C4-2B (cell line): ENCODE results near the gene SYVN1.
"Not testable (repeated sequence)": the region's sequence is repeated elsewhere in the genome, so short reads cannot be mapped to it uniquely, and the experiment has no call there.

Source experiments
- H3K27ac ChIP-seq: fragments of 450-650 bp; 2 replicates; pipeline ENCODE4 v1.5.1; 2017
- ZFX ChIP-seq: fragments of 450-650 bp; IDR thresholded peaks from 2 replicates; pipeline ENCODE4 v1.6.1; 2017
- TF ChIP-seq, protein P1 (sequence below): fragments of 450-650 bp; conservative IDR thresholded peaks from 2 replicates; pipeline ENCODE4 v1.5.1; 2017; ENCODE audit warnings: mild to moderate bottlenecking

SYVN1 gene

DNA sequence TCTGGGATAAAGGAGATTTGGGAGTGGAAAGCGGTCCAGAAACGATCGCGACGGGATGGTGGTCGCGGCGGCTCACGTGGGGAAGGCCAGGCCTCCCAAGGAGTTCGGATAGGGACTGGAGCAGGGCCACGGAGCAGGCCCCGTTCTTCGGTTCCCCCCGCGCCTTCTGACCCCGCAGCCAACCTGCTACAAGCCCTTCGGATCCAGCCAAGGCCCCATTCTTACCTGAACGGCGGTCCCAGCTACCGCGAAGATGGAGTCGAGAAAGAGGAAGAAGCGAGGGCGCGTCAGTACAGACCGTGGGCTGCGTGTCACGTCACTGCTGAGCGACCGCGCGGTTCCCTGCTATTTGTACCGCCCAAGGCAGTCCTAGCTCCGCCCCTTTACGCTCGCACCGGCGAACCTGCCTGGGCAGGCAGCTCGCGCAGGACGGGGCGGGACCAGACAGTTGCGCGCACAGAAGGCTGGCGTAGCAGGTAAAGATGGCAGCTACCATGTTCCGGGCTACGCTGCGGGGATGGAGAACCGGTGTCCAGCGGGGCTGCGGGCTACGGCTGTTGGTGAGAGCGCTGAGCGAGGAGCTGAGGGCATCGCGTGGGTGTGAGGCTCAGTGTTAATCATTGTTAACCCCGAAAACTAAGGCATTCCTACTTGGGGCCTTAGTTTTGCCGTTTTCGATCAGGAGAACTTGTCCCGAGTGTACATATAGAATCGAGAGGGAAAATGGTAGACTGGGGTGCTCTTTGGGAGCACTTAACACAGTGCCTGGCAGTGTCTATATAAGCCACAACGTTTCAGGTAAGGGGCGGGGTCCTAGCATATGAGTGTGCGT is 12.2 kb downstream of the SYVN1 start, which contains the start of the genes FAU and MRPL49:
FAU (minus strand) TSS at position 270 of the 832 bp plus-strand sequence. CDS start 321 bp downstream, outside the sequence.
MRPL49 (plus strand) TSS at position 457 of the 832 bp plus-strand sequence; CDS start at position 483, 26 bp downstream.
- H3K27ac ChIP-seq, result peak within 1 kb of the TSS; percentile 83
- TF ChIP-seq, protein P1, sequence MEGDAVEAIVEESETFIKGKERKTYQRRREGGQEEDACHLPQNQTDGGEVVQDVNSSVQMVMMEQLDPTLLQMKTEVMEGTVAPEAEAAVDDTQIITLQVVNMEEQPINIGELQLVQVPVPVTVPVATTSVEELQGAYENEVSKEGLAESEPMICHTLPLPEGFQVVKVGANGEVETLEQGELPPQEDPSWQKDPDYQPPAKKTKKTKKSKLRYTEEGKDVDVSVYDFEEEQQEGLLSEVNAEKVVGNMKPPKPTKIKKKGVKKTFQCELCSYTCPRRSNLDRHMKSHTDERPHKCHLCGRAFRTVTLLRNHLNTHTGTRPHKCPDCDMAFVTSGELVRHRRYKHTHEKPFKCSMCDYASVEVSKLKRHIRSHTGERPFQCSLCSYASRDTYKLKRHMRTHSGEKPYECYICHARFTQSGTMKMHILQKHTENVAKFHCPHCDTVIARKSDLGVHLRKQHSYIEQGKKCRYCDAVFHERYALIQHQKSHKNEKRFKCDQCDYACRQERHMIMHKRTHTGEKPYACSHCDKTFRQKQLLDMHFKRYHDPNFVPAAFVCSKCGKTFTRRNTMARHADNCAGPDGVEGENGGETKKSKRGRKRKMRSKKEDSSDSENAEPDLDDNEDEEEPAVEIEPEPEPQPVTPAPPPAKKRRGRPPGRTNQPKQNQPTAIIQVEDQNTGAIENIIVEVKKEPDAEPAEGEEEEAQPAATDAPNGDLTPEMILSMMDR, result no peak
- TF ChIP-seq ZFX, result peak; percentile 67; the same call in 1 of the 2 replicates

DNA sequence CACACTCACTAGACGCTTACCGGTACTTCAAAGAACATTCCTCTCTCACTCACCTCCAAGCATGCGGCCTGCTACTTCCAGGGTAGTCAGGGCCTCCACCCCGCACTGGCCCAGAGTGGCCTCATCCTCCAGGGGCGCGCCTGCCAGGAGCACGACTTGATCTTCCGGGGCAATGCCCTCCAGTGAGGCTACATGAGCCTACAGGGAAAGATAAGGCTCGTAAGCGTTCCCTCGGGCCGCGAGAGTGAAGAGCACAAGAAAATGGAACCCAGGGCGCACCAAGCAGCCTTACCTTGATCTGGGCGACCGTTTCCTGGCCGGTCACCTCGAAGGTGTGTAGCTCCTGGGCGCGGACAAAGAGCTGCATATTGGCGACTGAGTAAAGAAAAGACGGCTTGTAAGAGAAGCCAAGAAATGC is 12.9 kb downstream of the SYVN1 start:
- H3K27ac ChIP-seq, result peak overlapping the region; percentile 83
- TF ChIP-seq, protein P1, result no peak
- no peak for TF ChIP-seq ZFX

DNA sequence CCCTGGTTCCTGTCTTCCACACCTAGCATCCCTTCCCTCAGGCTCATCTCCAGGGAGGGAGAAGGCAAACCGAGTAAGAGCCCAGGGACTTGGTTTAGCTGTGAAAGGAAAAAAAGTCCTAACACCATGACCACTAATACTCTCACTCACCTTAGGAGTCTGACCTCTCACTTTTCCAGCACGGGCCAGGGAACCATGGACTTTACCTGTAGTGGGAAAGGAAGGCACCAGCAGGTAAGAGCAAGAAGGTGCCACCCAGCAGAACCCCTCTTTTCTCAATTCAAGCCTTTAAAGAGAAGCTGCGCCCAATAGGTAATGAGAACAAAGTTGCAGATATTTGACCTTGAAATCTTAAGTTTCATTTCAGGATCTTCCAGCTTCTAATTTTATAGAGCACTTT is 13.5 kb downstream of the SYVN1 start:
- peak overlapping the region; percentile 83 for H3K27ac ChIP-seq
- no peak for TF ChIP-seq ZFX
- TF ChIP-seq, protein P1, result no peak

DNA sequence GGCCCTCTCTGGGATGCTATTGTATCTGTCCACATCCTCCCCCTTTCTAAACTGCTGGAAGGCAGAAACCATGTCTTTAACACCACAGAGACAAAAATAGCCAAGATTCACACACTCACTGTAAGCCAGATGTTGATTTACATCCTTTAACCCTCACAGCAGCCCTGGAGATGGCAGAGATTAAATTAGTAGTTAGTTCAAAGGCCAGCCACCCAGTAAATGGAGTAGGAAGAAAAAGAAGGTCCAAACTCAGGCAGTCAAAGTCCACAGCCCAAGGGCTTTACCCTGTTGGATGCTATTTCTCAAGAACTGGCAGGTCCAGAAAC is 14.7 kb downstream of the SYVN1 start:
- no peak overlapping the region for H3K27ac ChIP-seq
- TF ChIP-seq, protein P1, result no peak
- no peak for TF ChIP-seq ZFX

DNA sequence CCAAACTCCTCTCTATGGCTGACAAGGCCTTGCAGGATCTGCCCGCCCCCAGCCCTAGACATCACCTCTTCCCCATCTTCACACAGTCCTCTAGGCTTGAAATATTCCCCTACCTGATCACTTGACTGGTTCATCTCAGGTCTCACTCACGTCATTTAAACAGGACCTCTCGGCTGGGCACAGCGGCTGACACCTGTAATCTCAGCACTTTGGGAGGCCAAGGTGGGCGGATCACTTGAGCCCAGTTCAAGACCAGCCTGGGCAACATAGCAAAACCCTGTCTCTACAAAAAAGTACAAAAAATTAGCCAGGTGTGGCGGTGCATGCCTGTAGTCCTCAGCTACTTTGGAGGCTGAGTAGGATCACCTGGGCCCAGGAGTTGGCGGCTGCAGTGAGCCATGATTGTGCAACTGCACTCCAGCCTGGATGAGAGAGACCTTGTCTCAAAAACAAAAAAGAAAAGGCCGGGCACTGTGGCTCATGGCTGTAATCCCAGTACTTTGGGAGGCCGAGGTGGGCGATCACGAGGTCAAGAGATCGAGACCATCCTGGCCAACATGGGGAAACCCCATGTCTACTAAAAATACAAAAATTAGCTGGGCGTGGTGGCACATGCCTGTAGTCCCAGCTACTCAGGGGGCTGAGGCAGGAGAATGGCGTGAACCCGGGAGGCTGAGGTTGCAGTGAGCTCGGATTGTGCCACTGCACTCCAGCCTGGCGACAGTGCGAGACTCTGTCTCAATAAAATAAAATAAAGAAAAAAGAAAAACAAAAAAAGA is 15.2 kb downstream of the SYVN1 start:
- H3K27ac ChIP-seq, result not testable (repeated sequence)

DNA sequence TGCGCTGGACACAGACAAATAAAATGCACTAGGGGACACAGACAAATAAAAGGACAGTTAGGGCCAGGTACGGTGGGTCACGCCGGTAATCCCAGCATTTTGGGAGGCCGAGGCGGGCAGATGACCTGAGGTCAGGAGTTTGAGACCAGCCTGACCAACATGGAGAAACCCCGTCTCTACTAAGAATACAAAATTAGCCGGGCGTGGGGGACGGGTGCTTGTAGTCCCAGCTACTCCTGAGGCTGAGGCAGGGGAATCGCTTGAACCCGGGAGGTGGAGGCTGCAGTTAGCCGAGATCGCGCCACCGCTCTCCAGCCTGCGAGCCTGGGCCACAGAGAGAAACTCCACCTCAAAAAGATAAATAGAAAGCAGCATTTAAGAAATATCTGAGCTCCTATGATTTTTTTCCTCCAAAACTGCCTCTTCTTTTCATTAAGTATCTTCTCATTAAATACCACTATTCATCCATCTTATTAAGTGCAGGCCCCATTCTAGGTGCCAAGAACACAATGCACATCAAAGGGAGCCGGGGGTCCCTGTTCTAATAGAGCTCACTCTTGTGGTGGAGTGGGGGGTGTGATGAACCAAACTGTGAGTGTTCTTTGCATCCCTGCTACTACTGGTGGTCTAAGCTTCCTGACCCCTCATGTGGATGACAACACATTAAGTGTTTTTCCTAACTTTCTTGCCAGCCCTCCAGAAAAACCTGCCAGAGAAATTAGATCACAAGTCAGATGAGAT is 16.1 kb downstream of the SYVN1 start:
- peak overlapping the region; percentile 0; the same call in 1 of the 2 replicates for H3K27ac ChIP-seq
- TF ChIP-seq, protein P1, result no peak; the same call in 1 of the 2 replicates
- TF ChIP-seq ZFX, result no peak

DNA sequence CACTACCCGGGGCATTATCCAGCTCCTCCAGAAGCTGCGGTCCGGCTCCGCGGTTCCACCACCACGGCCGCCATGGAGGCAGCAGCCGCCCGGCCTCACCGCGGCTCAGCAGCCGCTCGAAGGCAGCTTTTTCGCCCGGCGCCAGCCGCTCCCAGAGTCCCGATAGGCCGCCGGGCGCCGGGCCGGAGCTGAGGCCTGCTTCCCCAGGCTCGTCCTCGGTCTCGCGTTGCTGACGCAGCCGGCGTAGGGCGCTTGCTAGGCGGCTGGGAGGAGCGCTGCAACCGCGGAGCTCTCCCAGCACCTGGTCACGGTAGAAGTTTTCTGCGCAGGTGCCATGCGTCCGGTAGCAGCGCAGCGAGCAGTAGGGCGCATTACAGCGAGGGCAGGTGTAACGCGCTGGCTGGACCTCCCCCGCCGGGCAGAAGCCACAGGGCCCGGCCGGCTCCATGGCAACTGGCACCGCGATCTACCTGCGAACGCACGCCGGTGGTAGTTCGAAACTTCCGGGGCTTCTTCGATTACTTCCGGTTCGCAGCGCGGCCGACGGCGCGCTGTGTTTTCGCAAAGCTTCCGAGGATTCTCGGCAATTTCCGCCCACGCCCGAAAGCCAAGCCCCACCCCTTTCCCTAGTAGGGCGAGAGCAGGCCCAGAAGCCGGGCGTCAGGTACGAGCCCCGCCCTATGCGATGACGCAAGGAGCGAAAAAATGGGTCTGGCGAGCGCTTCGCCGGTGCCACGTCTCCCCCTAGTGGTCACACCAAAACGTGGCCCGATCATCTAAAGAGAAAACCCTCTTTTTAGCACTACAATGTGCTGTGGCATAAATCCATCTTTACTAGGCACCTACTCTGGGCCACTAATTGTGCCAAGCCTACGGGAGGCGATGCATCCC is 16.9 kb downstream of the SYVN1 start, which contains the start of gene ZNHIT2:
ZNHIT2 (minus strand) TSS at position 496 of the 891 bp plus-strand sequence; CDS start at position 448, 48 bp downstream.
- peak; percentile 100 for TF ChIP-seq ZFX
- TF ChIP-seq, protein P1, result peak; percentile 96
- peak within 1 kb of the TSS; percentile 98 for H3K27ac ChIP-seq
